H1 (cell line): ENCODE measurements around the gene THOP1. TPM values are rescaled to one million over a fixed set of nuclear protein-coding genes. Genes with fewer than 3 reads are reported as not detected.

Experiments
- CTCF ChIA-PET: fragments of 300-600 bp; sonication (Branson Sonifier 250); formaldehyde crosslinking; loops from one replicate; lab custom pipeline; 2021; ENCODE audit not compliant: partially characterized antibody; lab: Charles Lee
- POLR2A ChIA-PET: fragments of 300-600 bp; sonication (Branson Sonifier 250); formaldehyde crosslinking; loops from one replicate; lab custom pipeline; 2021; ENCODE audit warnings: inconsistent platforms; ENCODE audit not compliant: partially characterized antibody; lab: Charles Lee
- DNase-seq, 2 experiments: peaks; one replicate each; pipeline versions ENCODE4 v3.0.0 to v3.0.0-alpha.2; 2010 to 2022; ENCODE audit warnings: low spot score in 2 of 2, low read depth in 1 of 2, mixed read lengths in 1 of 2
- FAIRE-seq: peaks from 2 replicates; lab custom pipeline; 2011; peaks lifted over from hg19 to GRCh38; lab: Jason Lieb, UNC
- H2AFZ ChIP-seq: 2 replicates; pipeline ENCODE4 v1.8.1; 2012; ENCODE audit warnings: low read length, inconsistent platforms
- H2AK5ac ChIP-seq: 2 replicates; pipeline ENCODE4 v1.6.1; 2013; ENCODE audit warnings: low read depth, low read length
- H2BK120ac ChIP-seq: replicated peaks from 2 replicates; pipeline ENCODE3; 2013; ENCODE audit warnings: low read depth, low read length, inconsistent platforms
- H2BK12ac ChIP-seq: 2 replicates; pipeline ENCODE4 v1.6.1; 2013; ENCODE audit warnings: low read depth, low read length
- H2BK15ac ChIP-seq: 2 replicates; pipeline ENCODE4 v1.6.1; 2013; ENCODE audit warnings: low read length
- H2BK20ac ChIP-seq: 2 replicates; pipeline ENCODE4 v1.6.1; 2013; ENCODE audit warnings: low read length
- H2BK5ac ChIP-seq: 2 replicates; pipeline ENCODE4 v1.6.1; 2013; ENCODE audit warnings: low read depth, low read length
- H3K14ac ChIP-seq: 2 replicates; pipeline ENCODE4 v1.6.1; 2013; ENCODE audit warnings: inconsistent platforms; ENCODE audit not compliant: insufficient read length
- H3K18ac ChIP-seq: 2 replicates; pipeline ENCODE4 v1.6.1; 2013; ENCODE audit warnings: low read length; ENCODE audit errors: extremely low read depth
- H3K23ac ChIP-seq: 2 replicates; pipeline ENCODE4 v1.6.1; 2013; ENCODE audit warnings: inconsistent platforms; ENCODE audit not compliant: insufficient read length
- H3K23me2 ChIP-seq: 2 replicates; pipeline ENCODE4 v1.6.1; 2013; ENCODE audit warnings: low read depth, low read length
- H3K27ac ChIP-seq: 2 replicates; pipeline ENCODE4 v1.6.1; 2011; ENCODE audit warnings: low read depth, low read length, inconsistent platforms
- H3K27me3 ChIP-seq, 4 experiments: replicated peaks in 1 of 4; 1 replicate in 1 of 4; 2 replicates in 3 of 4; pipeline versions ENCODE4 v1.6.1 to v1.8.1; 2011 to 2013; ENCODE audit warnings: low read length in 3 of 4, mild to moderate bottlenecking in 3 of 4, inconsistent platforms in 2 of 4, mixed read lengths in 2 of 4, moderate library complexity in 1 of 4; ENCODE audit not compliant: control insufficient read depth in 3 of 4, insufficient read depth in 3 of 4; ENCODE audit errors: extremely low read depth in 1 of 4
- H3K36me3 ChIP-seq, 4 experiments: 2 replicates each; pipeline versions ENCODE4 v1.6.1 to v1.8.1; 2011 to 2013; ENCODE audit warnings: mild to moderate bottlenecking in 4 of 4, low read length in 3 of 4, moderate library complexity in 2 of 4, control low read depth in 1 of 4, inconsistent platforms in 1 of 4; ENCODE audit not compliant: insufficient read depth in 4 of 4, control insufficient read depth in 2 of 4
- H3K4ac ChIP-seq: replicated peaks from 2 replicates; pipeline ENCODE3; 2013; ENCODE audit warnings: low read length, low read depth, mixed read lengths, inconsistent platforms; ENCODE audit not compliant: insufficient read length
- H3K4me1 ChIP-seq, 4 experiments: replicated peaks in 1 of 4; 1 replicate in 1 of 4; 2 replicates in 3 of 4; pipeline versions ENCODE4 v1.6.1 to v1.8.1; 2011 to 2013; ENCODE audit warnings: low read length in 3 of 4, inconsistent platforms in 2 of 4, mixed read lengths in 1 of 4; ENCODE audit not compliant: insufficient read depth in 4 of 4, control insufficient read depth in 3 of 4
- H3K4me2 ChIP-seq, 2 experiments: 2 replicates each; pipeline versions ENCODE4 v1.6.1 to v1.8.1; 2011 to 2013; ENCODE audit warnings: low read depth in 2 of 2, low read length in 2 of 2, control low read depth in 1 of 2, inconsistent platforms in 1 of 2, mild to moderate bottlenecking in 1 of 2; ENCODE audit not compliant: insufficient read depth in 1 of 2
- H3K4me3 ChIP-seq, 4 experiments: fragments of 200-600, 300-600 bp in 1 of 4; sonication (generic), shearing (Covaris generic), sonication (Bioruptor Twin) in 1 of 4; 2 replicates each; pipeline versions ENCODE4 v1.5.1 to v1.8.1; 2011 to 2016; ENCODE audit warnings: low read length in 4 of 4, low read depth in 3 of 4, control low read depth in 2 of 4, inconsistent platforms in 2 of 4, mild to moderate bottlenecking in 2 of 4, mixed read lengths in 1 of 4, moderate library complexity in 1 of 4; ENCODE audit not compliant: insufficient read depth in 2 of 4; ENCODE audit errors: extremely low read depth in 1 of 4
- H3K56ac ChIP-seq: replicated peaks from 2 replicates; pipeline ENCODE3; 2013; ENCODE audit warnings: low read depth, mild to moderate bottlenecking, mixed read lengths, low read length, inconsistent platforms; ENCODE audit not compliant: insufficient read length
- H3K79me1 ChIP-seq: 2 replicates; pipeline ENCODE4 v1.6.1; 2013; ENCODE audit warnings: low read depth, low read length, control low read depth
- H3K79me2 ChIP-seq, 2 experiments: 2 replicates each; pipeline versions ENCODE4 v1.6.1 to v1.8.1; 2012 to 2013; ENCODE audit warnings: low read length in 2 of 2, mild to moderate bottlenecking in 2 of 2, inconsistent platforms in 1 of 2; ENCODE audit not compliant: insufficient read depth in 2 of 2, control insufficient read depth in 1 of 2
- H3K9ac ChIP-seq, 4 experiments: replicated peaks in 1 of 4; 1 replicate in 1 of 4; 2 replicates in 3 of 4; pipeline versions ENCODE4 v1.6.1 to v1.8.1; 2011 to 2013; ENCODE audit warnings: low read depth in 3 of 4, low read length in 3 of 4, control low read depth in 2 of 4, mild to moderate bottlenecking in 2 of 4, moderate library complexity in 2 of 4, inconsistent platforms in 1 of 4; ENCODE audit errors: extremely low read depth in 1 of 4
- H3K9me3 ChIP-seq, 2 experiments: 2 replicates each; pipeline versions ENCODE4 v1.6.1 to v1.8.1; 2012 to 2013; ENCODE audit warnings: mild to moderate bottlenecking in 2 of 2, moderate library complexity in 2 of 2, control low read depth in 1 of 2, inconsistent platforms in 1 of 2, low read depth in 1 of 2, low read length in 1 of 2, mixed read lengths in 1 of 2; ENCODE audit not compliant: insufficient read depth in 2 of 2
- H4K20me1 ChIP-seq, 2 experiments: replicated peaks in 1 of 2; 2 replicates each; pipeline versions ENCODE3 to v1.8.1; 2011 to 2013; ENCODE audit warnings: inconsistent platforms in 2 of 2, low read length in 2 of 2, mild to moderate bottlenecking in 1 of 2; ENCODE audit not compliant: insufficient read depth in 2 of 2, control insufficient read depth in 1 of 2
- H4K5ac ChIP-seq: 2 replicates; pipeline ENCODE4 v1.6.1; 2013; ENCODE audit warnings: low read length, low read depth, mixed read lengths, inconsistent platforms; ENCODE audit not compliant: insufficient read length
- H4K8ac ChIP-seq: 2 replicates; pipeline ENCODE4 v1.8.0; 2013; ENCODE audit warnings: mild to moderate bottlenecking, moderate library complexity, low read length, inconsistent platforms; ENCODE audit not compliant: insufficient read depth; ENCODE audit errors: extremely low read depth
- H4K91ac ChIP-seq: replicated peaks from 2 replicates; pipeline ENCODE3; 2013; ENCODE audit warnings: low read length, mixed read lengths, inconsistent platforms; ENCODE audit not compliant: insufficient read length
- BACH1 ChIP-seq: IDR thresholded peaks from 2 replicates; pipeline ENCODE4 v1.6.1; 2012; ENCODE audit warnings: low read length, improper control_type of control experiment
- BCL11A ChIP-seq, 2 experiments: IDR thresholded peaks; one replicate each; pipeline ENCODE4 v1.6.1; 2011; ENCODE audit warnings: low read depth in 2 of 2, low read length in 2 of 2, mild to moderate bottlenecking in 2 of 2
- CHD1 ChIP-seq: IDR thresholded peaks from 2 replicates; pipeline ENCODE4 v1.6.1; 2012; ENCODE audit warnings: low read depth, low read length, improper control_type of control experiment
- CREB1 ChIP-seq: IDR thresholded peaks from 2 replicates; pipeline ENCODE4 v1.6.1; 2012; ENCODE audit warnings: inconsistent platforms
- GABPA ChIP-seq: IDR thresholded peaks from 2 replicates; pipeline ENCODE4 v1.6.1; 2011; ENCODE audit warnings: mild to moderate bottlenecking, low read length, moderate library complexity, borderline replicate concordance; ENCODE audit not compliant: insufficient read depth
- JUND ChIP-seq: IDR thresholded peaks from 2 replicates; pipeline ENCODE4 v1.6.1; 2011; ENCODE audit warnings: mild to moderate bottlenecking, improper control_type of control experiment, low read length
- POLR2A ChIP-seq, 2 experiments: IDR thresholded peaks; 1 replicate in 1 of 2; 2 replicates in 1 of 2; pipeline ENCODE4 v1.6.1; 2011; ENCODE audit warnings: low read depth in 2 of 2, low read length in 2 of 2, mild to moderate bottlenecking in 2 of 2; ENCODE audit errors: control extremely low read depth in 1 of 2
- POLR2AphosphoS5 ChIP-seq: IDR thresholded peaks from 2 replicates; pipeline ENCODE4 v1.6.1; 2011; ENCODE audit warnings: low read depth, low read length
- RXRA ChIP-seq: IDR thresholded peaks from 2 replicates; pipeline ENCODE4 v1.6.1; 2011; ENCODE audit warnings: low read depth, mild to moderate bottlenecking, low read length, moderate library complexity; ENCODE audit not compliant: insufficient read depth
- SAP30 ChIP-seq: fragments of 300-600 bp; sonication (generic); IDR thresholded peaks from 2 replicates; pipeline ENCODE4 v1.7.1; 2012; ENCODE audit warnings: low read length, moderate library complexity, mild to moderate bottlenecking, inconsistent platforms; ENCODE audit not compliant: insufficient read depth, insufficient replicate concordance
- SIX5 ChIP-seq: IDR thresholded peaks from 2 replicates; pipeline ENCODE4 v1.6.1; 2011; ENCODE audit warnings: mild to moderate bottlenecking, low read depth, low read length
- SP2 ChIP-seq: IDR thresholded peaks from 2 replicates; pipeline ENCODE4 v1.6.1; 2012; ENCODE audit warnings: mild to moderate bottlenecking, low read length, inconsistent platforms
- WGBS, 2 experiments: shearing (Covaris generic) in 1 of 2; methylation state at CpG; one replicate each; pipeline versions ENCODE4 v1.1.6 to v1.1.7; 2013 to 2015; ENCODE audit warnings: low lambda C conversion rate in 2 of 2, mixed read lengths in 2 of 2, inconsistent platforms in 1 of 2, low coverage in 1 of 2, missing lambda C conversion rate in 1 of 2; ENCODE audit not compliant: insufficient replicate concordance in 2 of 2, insufficient coverage in 1 of 2, insufficient read length in 1 of 2; ENCODE audit errors: extremely low coverage in 1 of 2, missing lambda C conversion rate in 1 of 2; 5-methylcytosine and 5-hydroxymethylcytosine counted together
- polyA plus RNA-seq, 7 experiments: library from polyadenylated mRNA; depleted of rRNA in 3 of 7; stranded (reverse) in 5 of 7; unstranded in 2 of 7; fragments of >200 nt in 5 of 7; fragments of 200-250 nt in 2 of 7; gene quantifications; 1 replicate in 5 of 7; 2 replicates in 1 of 7; 4 replicates in 1 of 7; pipeline versions ENCODE4 v1.2.1 to v1.2.3, GENCODE V29; 2011 to 2013; ENCODE audit warnings: missing spikeins in 2 of 7, mixed read lengths in 2 of 7
- total RNA-seq: library from RNA; stranded (reverse); fragmentation: NEBNext Ultra II Directional; extraction: Animal tissue kit (Norgen Biotek cat#: 25700); gene quantifications from 2 replicates; pipeline ENCODE4 v1.2.1, GENCODE V29; 2021

The THOP1 gene
- total and polyA plus RNA-seq, 2 of the 8 experiments (the other 6 are each of a cell fraction or from before 2014, with no cell fraction given) = 136 to 159 TPM

GRCh38 chr19:2740314-2740656 is 45.0 kb upstream of the THOP1 start:
- Histone ChIP-seq H3K4me3 (no peak overlapping the region), H2BK5ac (no peak overlapping the region), H3K4me2 (peak overlapping the region in 1 of 2 experiments; percentile 24; a peak in 1 of 4 replicates), H3K4ac (no peak overlapping the region), H3K56ac (no peak overlapping the region), H3K36me3 (peaks cover 3 to 16% (median 8%) of the 10 kb centered on the region in 4 experiments; a peak in 6 of 8 replicates), H2AFZ (no peak overlapping the region), H3K27me3 (no peaks in the 10 kb centered on the region), H4K8ac (no peak overlapping the region), H2BK20ac (no peak overlapping the region), H3K79me1 (no peaks in the 10 kb centered on the region), H2AK5ac (no peak overlapping the region), H3K23ac (no peak overlapping the region), H2BK15ac (no peak overlapping the region), H3K27ac (no peak overlapping the region), H3K4me1 (no peaks in the 10 kb centered on the region), H4K91ac (no peak overlapping the region), H2BK120ac (no peak overlapping the region)
- 47% methylated on average over 13 of the region's 13 CpGs; no CpG with 5 or more reads in 1 of the 2 experiments for WGBS, 2 experiments
- CTCF ChIA-PET = interaction anchor here (0.9 to 3.7 kb wide), 4 partner anchors 9 to 131 kb away, joined by 3 to 14 read pairs (median 13); no protein-coding TSS in a partner anchor
- DNase-seq = no peak
- TF ChIP-seq BCL11A (IDR thresholded peaks at IDR 0.05; ENCODE audit: low read depth in 2 of 2, low read length in 2 of 2) (no peak), SAP30 (no peak), CHD1 (no peak), POLR2AphosphoS5 (no peak), GABPA (no peak), POLR2A (IDR thresholded peaks at IDR 0.05; ENCODE audit: control extremely low read depth in 1 of 2, low read depth in 2 of 2, low read length in 2 of 2) (no peak), CREB1 (no peak), BACH1 (no peak), SP2 (no peak), SIX5 (no peak), JUND (no peak), RXRA (no peak)
- TF ChIP-seq, all 59 proteins: peak for 0
- POLR2A ChIA-PET = interaction anchor here (0.8 to 1.7 kb wide), 6 partner anchors 17 to 159 kb away, joined by 3 to 8 read pairs (median 4); no protein-coding TSS in a partner anchor
- Histone ChIP-seq H3K9ac (no peak overlapping the region), H4K5ac (no peak overlapping the region), H3K9me3 (no peaks in the 10 kb centered on the region), H4K20me1 (peaks cover 1 to 14% of the 10 kb centered on the region in 2 experiments), H3K18ac (no peak overlapping the region), H3K79me2 (peaks cover 0 to 2% of the 10 kb centered on the region in 2 experiments; a peak in 1 of 4 replicates), H3K14ac (no peak overlapping the region), H2BK12ac (no peak overlapping the region), H3K23me2 (0 out of 2 replicates have a peak, but pooled peaks cover 5% of the 10 kb centered on the region)
- FAIRE-seq = no peak
